Stimulated activated CD8-positive, alpha-beta memory T cell treated with anti-CD3 and anti-CD28 coated beads, Interleukin-4, amount 100 ng/mL, for 24 hours (primary cell): ENCODE measurements around the gene NR2F1.

ENCODE experiments used
- DNase-seq: peaks from one replicate; pipeline ENCODE4 v3.0.0-alpha.2; 2020; ENCODE audit warnings: low read depth

NR2F1 gene

GRCh38 chr5:93604644-93605515 is 21.9 kb downstream of the NR2F1 start:
- no peak for DNase-seq

GRCh38 chr5:93606382-93606752 is 23.3 kb downstream of the NR2F1 start:
- DNase-seq, result no peak

GRCh38 chr5:93607367-93608258 is 24.6 kb downstream of the NR2F1 start:
- DNase-seq, result no peak

- DNase-seq, result no peak
Observed at GRCh38 chr5:93608855-93609254, 25.8 kb downstream of the NR2F1 start.

- no peak for DNase-seq
Observed at GRCh38 chr5:93609762-93610161, 26.7 kb downstream of the NR2F1 start.

- no peak for DNase-seq
Observed at GRCh38 chr5:93610581-93611272, 27.7 kb downstream of the NR2F1 start.

- DNase-seq, result no peak
Observed at GRCh38 chr5:93611273-93611975, 28.4 kb downstream of the NR2F1 start.

- DNase-seq, result no peak
Observed at GRCh38 chr5:93611976-93612854, 29.2 kb downstream of the NR2F1 start.

GRCh38 chr5:93612855-93613243 is 29.8 kb downstream of the NR2F1 start:
- no peak for DNase-seq

GRCh38 chr5:93616538-93617174 is 33.6 kb downstream of the NR2F1 start:
- no peak for DNase-seq

- DNase-seq, result no peak
Observed at GRCh38 chr5:93620487-93621326, 37.7 kb downstream of the NR2F1 start.

- no peak for DNase-seq
Observed at GRCh38 chr5:93621327-93621798, 38.3 kb downstream of the NR2F1 start.

- DNase-seq, result no peak
Observed at GRCh38 chr5:93622240-93622885, 39.3 kb downstream of the NR2F1 start.

- no peak for DNase-seq
Observed at GRCh38 chr5:93623153-93623552, 40.1 kb downstream of the NR2F1 start.

- DNase-seq, result no peak
Observed at GRCh38 chr5:93626801-93627200, 43.8 kb downstream of the NR2F1 start.

- DNase-seq, result no peak
Observed at GRCh38 chr5:93632327-93632726, 49.3 kb downstream of the NR2F1 start.

- DNase-seq, result no peak
Observed at GRCh38 chr5:93635991-93636390, 53.0 kb downstream of the NR2F1 start.

GRCh38 chr5:93636837-93637236 is 53.8 kb downstream of the NR2F1 start:
- DNase-seq, result no peak

GRCh38 chr5:93637697-93638096 is 54.7 kb downstream of the NR2F1 start:
- DNase-seq, result no peak
